H9 (cell line): ENCODE results near the gene PRMT2. TPM values are rescaled to one million over a fixed set of nuclear protein-coding genes. Genes with fewer than 3 reads are reported as not detected.

Experiments used
- DNase-seq: peaks from one replicate; pipeline ENCODE4 v3.0.0-alpha.2; 2017
- H2AFZ ChIP-seq: one replicate; pipeline ENCODE4 v1.6.1; 2013; ENCODE audit warnings: mild to moderate bottlenecking, low read length, control low read depth, moderate library complexity
- H2AK5ac ChIP-seq: 2 replicates; pipeline ENCODE4 v1.6.1; 2013; ENCODE audit warnings: low read length, control low read depth, mixed read lengths; ENCODE audit not compliant: insufficient read length
- H2BK120ac ChIP-seq: one replicate; pipeline ENCODE4 v1.6.1; 2013; ENCODE audit warnings: low read depth, mild to moderate bottlenecking, low read length, control low read depth, inconsistent platforms; ENCODE audit not compliant: poor library complexity, severe bottlenecking
- H2BK12ac ChIP-seq: 2 replicates; pipeline ENCODE4 v1.6.1; 2013; ENCODE audit warnings: low read length, control low read depth, mixed read lengths, low read depth; ENCODE audit not compliant: insufficient read length
- H2BK15ac ChIP-seq: 2 replicates; pipeline ENCODE4 v1.6.1; 2013; ENCODE audit warnings: low read depth, low read length, control low read depth
- H2BK20ac ChIP-seq: one replicate; pipeline ENCODE4 v1.6.1; 2013; ENCODE audit warnings: low read depth, mild to moderate bottlenecking, low read length, control low read depth, inconsistent platforms; ENCODE audit not compliant: poor library complexity, severe bottlenecking
- H2BK5ac ChIP-seq: 2 replicates; pipeline ENCODE4 v1.6.1; 2013; ENCODE audit warnings: low read length, control low read depth, mixed read lengths; ENCODE audit not compliant: insufficient read length
- H3K14ac ChIP-seq: 2 replicates; pipeline ENCODE4 v1.6.1; 2013; ENCODE audit warnings: low read length, control low read depth; ENCODE audit not compliant: insufficient read depth
- H3K18ac ChIP-seq: 2 replicates; pipeline ENCODE4 v1.6.1; 2013; ENCODE audit warnings: low read depth, mild to moderate bottlenecking, mixed read lengths, low read length, control low read depth; ENCODE audit not compliant: insufficient read length
- H3K23ac ChIP-seq: 2 replicates; pipeline ENCODE4 v1.6.1; 2013; ENCODE audit warnings: low read length, control low read depth, mixed read lengths, low read depth; ENCODE audit not compliant: insufficient read length
- H3K23me2 ChIP-seq: 2 replicates; pipeline ENCODE4 v1.6.1; 2013; ENCODE audit warnings: low read depth, mild to moderate bottlenecking, mixed read lengths, low read length, control low read depth; ENCODE audit not compliant: insufficient read length, poor library complexity, severe bottlenecking
- H3K27ac ChIP-seq: 2 replicates; pipeline ENCODE4 v1.5.1; 2013; ENCODE audit warnings: low read length, control low read depth, mixed read lengths, low read depth; ENCODE audit not compliant: insufficient read length
- H3K27me3 ChIP-seq: 2 replicates; pipeline ENCODE4 v1.6.1; 2013; ENCODE audit warnings: low read length, control low read depth, inconsistent platforms; ENCODE audit not compliant: insufficient read depth
- H3K4ac ChIP-seq: 2 replicates; pipeline ENCODE4 v1.6.1; 2013; ENCODE audit warnings: low read depth, mild to moderate bottlenecking, control low read depth, inconsistent platforms, low read length, moderate library complexity
- H3K4me1 ChIP-seq: 2 replicates; pipeline ENCODE4 v1.6.1; 2013; ENCODE audit warnings: low read length, control low read depth, inconsistent platforms; ENCODE audit not compliant: insufficient read depth
- H3K4me2 ChIP-seq: 2 replicates; pipeline ENCODE4 v1.6.1; 2013; ENCODE audit warnings: low read length, control low read depth, mixed read lengths; ENCODE audit not compliant: insufficient read length, insufficient read depth
- H3K56ac ChIP-seq: 2 replicates; pipeline ENCODE4 v1.6.1; 2013; ENCODE audit warnings: low read depth, mild to moderate bottlenecking, mixed read lengths, low read length, control low read depth; ENCODE audit not compliant: insufficient read length
- H3K79me1 ChIP-seq: 2 replicates; pipeline ENCODE4 v1.6.1; 2013; ENCODE audit warnings: low read depth, mild to moderate bottlenecking, moderate library complexity, low read length, control low read depth, inconsistent platforms; ENCODE audit not compliant: insufficient read depth, poor library complexity, severe bottlenecking
- H3K79me2 ChIP-seq: 2 replicates; pipeline ENCODE4 v1.6.1; 2013; ENCODE audit warnings: low read length, control low read depth, inconsistent platforms; ENCODE audit not compliant: insufficient read depth
- H3K9ac ChIP-seq: 2 replicates; pipeline ENCODE4 v1.6.1; 2013; ENCODE audit warnings: low read length, control low read depth, mixed read lengths; ENCODE audit not compliant: insufficient read length; ENCODE audit errors: extremely low read depth
- H3K9me3 ChIP-seq: one replicate; pipeline ENCODE4 v1.6.1; 2013; ENCODE audit warnings: low read depth, low read length, inconsistent platforms; ENCODE audit not compliant: control insufficient read depth
- H3T11ph ChIP-seq: one replicate; pipeline ENCODE4 v1.6.1; 2013; ENCODE audit warnings: mild to moderate bottlenecking, low read length, control low read depth, inconsistent platforms
- H4K20me1 ChIP-seq: one replicate; pipeline ENCODE4 v1.6.1; 2013; ENCODE audit not compliant: control insufficient read depth, insufficient read length, insufficient read depth
- H4K5ac ChIP-seq: 2 replicates; pipeline ENCODE4 v1.6.1; 2013; ENCODE audit warnings: low read depth, mild to moderate bottlenecking, mixed read lengths, low read length, control low read depth; ENCODE audit not compliant: insufficient read length
- H4K8ac ChIP-seq: replicated peaks from 2 replicates; pipeline ENCODE4 v1.6.1; 2013; ENCODE audit warnings: low read length, control low read depth, mixed read lengths, low read depth; ENCODE audit not compliant: insufficient read length
- H4K91ac ChIP-seq: 2 replicates; pipeline ENCODE4 v1.6.1; 2013; ENCODE audit warnings: low read depth, mild to moderate bottlenecking, moderate library complexity, mixed read lengths, low read length, control low read depth; ENCODE audit not compliant: insufficient read length
- H3K27ac Mint-ChIP-seq, 3 experiments: 2 replicates in 2 of 3; 3 replicates in 1 of 3; pipeline ENCODE4 v1.8.0; 2020 to 2021; ENCODE audit warnings: mixed read lengths in 3 of 3, mild to moderate bottlenecking in 1 of 3, moderate library complexity in 1 of 3
- H3K27me3 Mint-ChIP-seq: 2 replicates; pipeline ENCODE4 v1.8.0; 2021; ENCODE audit warnings: low read depth, mild to moderate bottlenecking, moderate library complexity, mixed read lengths
- H3K36me3 Mint-ChIP-seq, 3 experiments: 2 replicates in 2 of 3; 3 replicates in 1 of 3; pipeline ENCODE4 v1.8.0; 2020 to 2021; ENCODE audit warnings: low read depth in 3 of 3, mixed read lengths in 3 of 3; ENCODE audit not compliant: insufficient read depth in 1 of 3
- H3K4me1 Mint-ChIP-seq, 2 experiments: 2 replicates each; pipeline ENCODE4 v1.8.0; 2020; ENCODE audit warnings: mixed read lengths in 2 of 2
- H3K4me3 Mint-ChIP-seq, 2 experiments: 2 replicates in 1 of 2; 3 replicates in 1 of 2; pipeline ENCODE4 v1.8.0; 2020 to 2021; ENCODE audit warnings: mild to moderate bottlenecking in 2 of 2, mixed read lengths in 2 of 2, moderate library complexity in 1 of 2
- H3K9me3 Mint-ChIP-seq, 2 experiments: 2 replicates in 1 of 2; 3 replicates in 1 of 2; pipeline ENCODE4 v1.8.0; 2020; ENCODE audit warnings: mild to moderate bottlenecking in 2 of 2, mixed read lengths in 2 of 2, moderate library complexity in 1 of 2
- CTCF ChIP-seq: fragments of 200-600 bp; sonication (generic); conservative IDR thresholded peaks from 3 replicates; pipeline ENCODE4 v1.8.0; 2021; ENCODE audit warnings: antibody characterized with exemption, mild to moderate bottlenecking
- WGBS: extraction: QIAGEN DNeasy Blood & Tissue Kit; methylation state at CpG from one replicate; pipeline ENCODE4 v1.1.7; 2013; ENCODE audit warnings: missing lambda C conversion rate, low lambda C conversion rate, mixed read lengths; ENCODE audit not compliant: insufficient read length; ENCODE audit errors: extremely low coverage; 5-methylcytosine and 5-hydroxymethylcytosine counted together
- total RNA-seq: library from RNA; stranded (reverse); gene quantifications from 2 replicates; pipeline ENCODE4 v1.2.1, GENCODE V29; 2021

PRMT2 gene
- total RNA-seq, 1 experiment from 2014 or later = 53.7 TPM

DNA sequence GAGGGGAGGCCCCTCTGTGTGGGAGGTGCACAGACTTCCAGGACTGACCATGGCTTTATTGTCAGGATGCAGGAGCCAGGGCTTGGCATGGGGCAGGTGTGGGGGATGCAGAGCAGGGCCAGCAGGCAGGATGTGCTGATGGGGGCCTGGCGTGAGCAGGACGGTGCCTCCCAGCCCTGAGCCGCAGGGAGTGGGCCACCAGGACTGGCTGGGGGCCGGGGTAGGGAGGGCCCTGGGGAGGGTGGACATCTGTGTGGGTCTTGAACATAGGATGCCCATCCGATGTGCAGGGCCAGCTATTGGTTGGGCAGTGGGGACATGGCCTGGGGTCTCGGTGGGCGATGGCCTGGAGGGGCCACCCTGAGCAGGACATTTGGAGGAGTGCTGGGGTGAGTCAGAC, 15.6 kb downstream of the PRMT2 start:
- no peak overlapping the region for H3K14ac ChIP-seq
- no peak for TF ChIP-seq CTCF
- no peak overlapping the region for H3K9ac ChIP-seq
- no peak overlapping the region for H3K4me2 ChIP-seq
- no peaks in the 10 kb centered on the region; a peak in 1 of 4 replicates for H3K4me1 Mint-ChIP-seq
- no peaks in the 10 kb centered on the region for H3K27me3 ChIP-seq
- H3K56ac ChIP-seq = no peak overlapping the region
- DNase-seq = no peak
- no peak overlapping the region for H2AFZ ChIP-seq
- WGBS = no CpG with 5 or more reads among the region's 7 CpGs
- H3K23ac ChIP-seq = no peak overlapping the region
- H3K79me2 ChIP-seq = no peaks in the 10 kb centered on the region
- H2AK5ac ChIP-seq = no peak overlapping the region
- no peak overlapping the region for H2BK120ac ChIP-seq
- H3K9me3 ChIP-seq = no peaks in the 10 kb centered on the region
- H3K4me1 ChIP-seq = no peaks in the 10 kb centered on the region
- H3K4ac ChIP-seq = no peak overlapping the region
- H3T11ph ChIP-seq = no peak overlapping the region
- H3K4me3 Mint-ChIP-seq = no peak overlapping the region
- no peak overlapping the region for H4K5ac ChIP-seq
- H3K18ac ChIP-seq = no peak overlapping the region
- H2BK15ac ChIP-seq = no peak overlapping the region
- peaks cover 64 to 89% (median 85%) of the 10 kb centered on the region in 3 experiments for H3K36me3 Mint-ChIP-seq
- H2BK20ac ChIP-seq = no peak overlapping the region
- no peaks in the 10 kb centered on the region for H4K20me1 ChIP-seq
- H4K91ac ChIP-seq = no peak overlapping the region
- no peak overlapping the region for H3K27ac ChIP-seq
- no peak overlapping the region for H4K8ac ChIP-seq
- no peak overlapping the region for H2BK12ac ChIP-seq
- H3K79me1 ChIP-seq = no peaks in the 10 kb centered on the region
- H2BK5ac ChIP-seq = no peak overlapping the region
- H3K9me3 Mint-ChIP-seq = peaks cover 7 to 13% of the 10 kb centered on the region in 2 experiments
- H3K27me3 Mint-ChIP-seq = no peaks in the 10 kb centered on the region
- no peaks in the 10 kb centered on the region for H3K23me2 ChIP-seq
- peak overlapping the region in 1 of 3 experiments; percentile 82; a peak in 3 of 7 replicates for H3K27ac Mint-ChIP-seq
